ENCODE measurements around the gene IFNGR2. TPM values are rescaled to one million over a fixed set of nuclear protein-coding genes. Genes with fewer than 3 reads are reported as not detected.
"Not testable (repeated sequence)": the region's sequence is repeated elsewhere in the genome, so short reads cannot be mapped to it uniquely, and the experiment has no call there.

IFNGR2 gene
- total RNA-seq, 1 experiment from 2014 or later, result 47.9 TPM

DNA sequence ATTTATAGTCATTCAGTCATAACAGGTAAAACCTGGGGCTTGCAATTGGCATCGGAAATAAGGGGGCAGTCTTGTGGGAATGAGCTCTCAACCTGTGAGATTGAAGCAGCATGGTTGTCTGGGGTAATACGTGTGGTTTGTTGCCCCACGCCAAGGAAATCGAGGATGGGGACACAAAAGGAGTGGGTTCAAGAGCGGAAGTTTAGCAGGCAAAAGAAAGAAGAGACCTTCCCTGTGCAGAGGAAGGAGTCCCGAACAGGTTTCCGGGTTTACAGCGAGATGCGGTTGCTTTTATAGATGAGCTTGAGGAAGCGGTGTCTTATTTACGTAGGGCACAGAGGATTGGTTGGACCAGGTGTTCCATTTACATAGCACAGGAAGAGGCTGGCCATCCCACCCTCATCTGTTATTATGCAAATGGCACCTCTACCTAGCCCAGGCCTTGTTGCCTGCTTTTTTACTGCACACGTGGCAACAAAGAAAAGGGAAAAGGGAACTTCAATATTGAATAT is 41.1 kb upstream of the IFNGR2 start:
- POLR2A ChIA-PET, result no interaction called here
- Histone ChIP-seq H3K27ac (ENCODE audit: low read length) (no peak overlapping the region), H3K36me3 (ENCODE audit: control insufficient read depth, insufficient read depth, low read length) (no peaks in the 10 kb centered on the region)

DNA sequence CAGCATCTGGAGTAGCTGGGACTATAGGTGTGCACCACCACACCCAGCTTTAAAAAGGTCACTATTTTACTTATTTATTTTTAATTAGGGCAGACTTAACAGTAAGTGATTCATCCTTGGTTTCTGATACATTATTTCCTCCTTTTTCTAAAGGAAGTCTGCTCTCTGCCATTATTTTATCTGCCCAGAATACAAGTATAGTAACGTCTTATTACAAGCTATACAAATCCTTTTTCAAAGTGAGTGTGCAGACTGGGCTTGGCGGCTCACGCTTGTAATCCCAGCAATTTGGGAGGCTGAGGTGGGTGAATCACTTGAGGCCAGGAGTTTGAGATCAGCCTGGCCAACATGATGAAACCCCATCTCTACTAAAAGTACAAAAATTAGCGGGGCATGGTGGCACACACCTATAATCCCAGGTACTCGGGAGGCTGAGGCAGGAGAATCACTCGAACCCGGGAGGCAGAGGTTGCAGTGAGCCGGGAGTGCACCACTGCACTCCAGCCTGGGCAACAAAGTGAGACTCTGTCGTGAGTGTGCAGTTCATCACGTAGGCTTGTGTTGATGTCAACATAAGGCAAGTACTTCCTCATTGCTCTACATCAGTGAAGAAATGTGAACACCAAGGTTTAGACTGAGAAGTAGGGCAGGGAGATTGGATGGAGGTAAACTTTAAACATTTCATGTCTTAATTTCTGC is 39.2 kb upstream of the IFNGR2 start:
- H3K9me3 ChIP-seq (ENCODE audit: control insufficient read depth, insufficient read depth, low read depth, low read length); in situ Hi-C loops (cut with HindIII; ENCODE audit: low pct_unique_long_range_greater_than_20kb, low sequenced_read_pairs); POLR2A ChIA-PET; BruUV-seq (replicated peaks); H3K36me3 ChIP-seq (ENCODE audit: control insufficient read depth, insufficient read depth, low read length); CTCF ChIA-PET; ATAC-seq; H3K4me3 ChIP-seq (ENCODE audit: low read depth in 2 of 2, low read length in 2 of 2); H3K27me3 ChIP-seq (ENCODE audit: control insufficient read depth, insufficient read depth, low read length); H3K27ac ChIP-seq (ENCODE audit: low read length); DNase-seq (ENCODE audit: low read depth, low spot score); H3K4me1 ChIP-seq (ENCODE audit: control insufficient read depth, insufficient read depth, low read length): not testable (repeated sequence)
- intact Hi-C loops (cut with micrococcal nuclease; ENCODE audit: unreplicated experiment), result loop anchor here (5.0 kb wide), 1 partner anchor 167 kb away; no protein-coding TSS in a partner anchor

More for the DNA sequence above, 41.1 kb upstream of the IFNGR2 start:
- Histone ChIP-seq H3K4me3 (ENCODE audit: low read depth in 2 of 2, low read length in 2 of 2) (no peak overlapping the region), H3K27me3 (ENCODE audit: control insufficient read depth, insufficient read depth, low read length) (no peaks in the 10 kb centered on the region), H3K9me3 (ENCODE audit: control insufficient read depth, insufficient read depth, low read depth, low read length) (no peaks in the 10 kb centered on the region), H3K4me1 (ENCODE audit: control insufficient read depth, insufficient read depth, low read length) (no peaks in the 10 kb centered on the region)
- in situ Hi-C loops (cut with HindIII; ENCODE audit: low pct_unique_long_range_greater_than_20kb, low sequenced_read_pairs) (no loop called here), intact Hi-C loops (cut with micrococcal nuclease; ENCODE audit: unreplicated experiment) (loop anchor here (5.0 kb wide), 1 partner anchor 165 kb away; no protein-coding TSS in a partner anchor)
- ATAC-seq (no peak), DNase-seq (ENCODE audit: low read depth, low spot score) (no peak)
- CTCF ChIA-PET, result interaction anchor here (0.5 to 1.5 kb wide), 4 partner anchors 12 to 174 kb away, joined by 3 to 13 read pairs (median 4); no protein-coding TSS in a partner anchor
- no TSS peak for BruUV-seq (replicated peaks)
- TF ChIP-seq CTCF (IDR thresholded peaks at IDR 0.05), result no peak
- no peak for TF ChIP-seq SIN3A (IDR thresholded peaks at IDR 0.05; ENCODE audit: borderline replicate concordance, insufficient read depth, low read depth, low read length)
- no peak for TF ChIP-seq POLR2AphosphoS5 (IDR thresholded peaks at IDR 0.05; ENCODE audit: low read depth, low read length)
- TF ChIP-seq REST (IDR thresholded peaks at IDR 0.05; ENCODE audit: insufficient read depth in 1 of 2, low read depth in 2 of 2, low read length in 1 of 2), result no peak
- no peak for TF ChIP-seq TCF7L2 (IDR thresholded peaks at IDR 0.05; ENCODE audit: low read depth, low read length)

DNA sequence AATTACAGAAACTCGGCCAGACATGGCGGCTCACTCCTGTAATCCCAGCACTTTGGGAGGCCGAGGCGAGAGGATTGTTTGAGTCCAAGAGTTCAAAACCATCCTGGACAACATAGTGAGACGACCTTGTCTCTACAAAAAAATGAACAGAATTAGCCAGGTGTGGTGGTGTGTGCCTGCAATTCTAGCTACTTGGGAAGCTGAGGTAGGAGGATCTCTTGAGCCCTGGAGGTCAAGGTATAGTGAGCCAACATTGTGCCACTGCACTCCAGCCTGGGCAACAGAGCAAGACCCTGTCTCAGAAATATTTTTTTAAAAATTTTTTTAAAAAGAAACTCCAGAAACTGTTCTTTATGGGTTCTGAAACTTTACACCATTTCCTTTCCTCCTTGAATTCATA is 38.4 kb upstream of the IFNGR2 start:
- TF ChIP-seq POLR2AphosphoS5 (IDR thresholded peaks at IDR 0.05; ENCODE audit: low read depth, low read length) (no peak), TCF7L2 (IDR thresholded peaks at IDR 0.05; ENCODE audit: low read depth, low read length) (no peak), SIN3A (IDR thresholded peaks at IDR 0.05; ENCODE audit: borderline replicate concordance, insufficient read depth, low read depth, low read length) (no peak), REST (IDR thresholded peaks at IDR 0.05; ENCODE audit: insufficient read depth in 1 of 2, low read depth in 2 of 2, low read length in 1 of 2) (no peak), CTCF (IDR thresholded peaks at IDR 0.05) (no peak)
- ChIA-PET CTCF (no interaction called here), POLR2A (no interaction called here)
- Histone ChIP-seq H3K36me3 (ENCODE audit: control insufficient read depth, insufficient read depth, low read length) (no peaks in the 10 kb centered on the region), H3K4me1 (ENCODE audit: control insufficient read depth, insufficient read depth, low read length) (no peaks in the 10 kb centered on the region), H3K9me3 (ENCODE audit: control insufficient read depth, insufficient read depth, low read depth, low read length) (no peaks in the 10 kb centered on the region; the same call in 1 of the 2 replicates), H3K4me3 (ENCODE audit: low read depth in 2 of 2, low read length in 2 of 2) (no peak overlapping the region), H3K27ac (ENCODE audit: low read length) (no peak overlapping the region), H3K27me3 (ENCODE audit: control insufficient read depth, insufficient read depth, low read length) (no peaks in the 10 kb centered on the region)
- intact Hi-C loops (cut with micrococcal nuclease; ENCODE audit: unreplicated experiment) (loop anchor here (5.0 kb wide), 1 partner anchor 168 kb away; no protein-coding TSS in a partner anchor), in situ Hi-C loops (cut with HindIII; ENCODE audit: low pct_unique_long_range_greater_than_20kb, low sequenced_read_pairs) (no loop called here)
- ATAC-seq (no peak), DNase-seq (ENCODE audit: low read depth, low spot score) (no peak)
- BruUV-seq (replicated peaks), result no TSS peak
